PC-3 (cell line): ENCODE measurements around the gene HUS1. TPM values are rescaled to one million over a fixed set of nuclear protein-coding genes. Genes with fewer than 3 reads are reported as not detected.
A peak's percentile ranks its signal among the peaks of the same experiment; 100 is the strongest.

Experiments
- ATAC-seq: fragments of 200-7000 bp; cut with Tn5 transposase; 2 replicates; pipeline ENCODE4 v1.9.1; 2020; ENCODE audit warnings: mild to moderate bottlenecking, moderate library complexity
- BruUV-seq: library from RNA; stranded (reverse); fragments of 400-500 nt; replicated peaks from 2 replicates; lab custom pipeline; 2021; lab: Mats Ljungman, UMichigan
- CTCF ChIA-PET: fragments of 300-600 bp; sonication (Branson Sonifier 250); formaldehyde crosslinking; loops from one replicate; lab custom pipeline; 2022; ENCODE audit warnings: antibody characterized with exemption; lab: Charles Lee
- POLR2A ChIA-PET: fragments of 300-600 bp; sonication (Branson Sonifier 250); formaldehyde crosslinking; loops from one replicate; lab custom pipeline; 2022; ENCODE audit warnings: antibody characterized with exemption; ENCODE audit not compliant: unreplicated experiment; lab: Charles Lee
- DNase-seq: peaks from one replicate; pipeline ENCODE4 v3.0.0-alpha.2; 2015
- H2AFZ ChIP-seq: fragments of 300-600 bp; sonication (generic); 2 replicates; pipeline ENCODE4 v1.6.0; 2016; ENCODE audit warnings: antibody characterized with exemption, low read length
- H3F3A ChIP-seq: fragments of 300-600 bp; sonication (generic); one replicate; pipeline ENCODE4 v1.6.0; 2017; ENCODE audit warnings: antibody characterized with exemption, low read length, control low read depth, mild to moderate bottlenecking; ENCODE audit not compliant: unreplicated experiment
- H3K27ac ChIP-seq: fragments of 300-600 bp; sonication (generic); 2 replicates; pipeline ENCODE4 v1.5.1; 2016; ENCODE audit warnings: mild to moderate bottlenecking, low read length
- H3K27me3 ChIP-seq: fragments of 300-600 bp; sonication (generic); 2 replicates; pipeline ENCODE4 v1.6.1; 2016; ENCODE audit warnings: low read length, mixed read lengths
- H3K36me3 ChIP-seq: fragments of 300-600 bp; sonication (generic); 2 replicates; pipeline ENCODE4 v1.6.1; 2016; ENCODE audit warnings: low read depth, mixed run types, low read length, mixed read lengths
- H3K4me1 ChIP-seq: fragments of 300-600 bp; sonication (generic); 2 replicates; pipeline ENCODE4 v1.5.1; 2016; ENCODE audit warnings: low read length; ENCODE audit not compliant: insufficient read depth
- H3K4me2 ChIP-seq: fragments of 300-600 bp; sonication (generic); 2 replicates; pipeline ENCODE4 v1.6.0; 2016; ENCODE audit warnings: low read length
- H3K4me3 ChIP-seq: fragments of 300-600 bp; sonication (generic); 2 replicates; pipeline ENCODE4 v1.5.1; 2016; ENCODE audit warnings: mild to moderate bottlenecking, low read length, mixed read lengths
- H3K79me2 ChIP-seq: fragments of 300-600 bp; sonication (generic); 2 replicates; pipeline ENCODE4 v1.6.1; 2017; ENCODE audit warnings: low read length, mixed read lengths
- H3K9ac ChIP-seq: fragments of 300-600 bp; sonication (generic); 2 replicates; pipeline ENCODE4 v1.6.0; 2016; ENCODE audit warnings: mild to moderate bottlenecking, low read length
- H3K9me2 ChIP-seq: fragments of 300-600 bp; sonication (generic); replicated peaks from 2 replicates; pipeline ENCODE4 v1.6.1; 2016; ENCODE audit warnings: mixed run types, low read length, mixed read lengths
- H3K9me3 ChIP-seq: fragments of 300-600 bp; sonication (generic); 2 replicates; pipeline ENCODE4 v1.6.1; 2016; ENCODE audit warnings: low read length, mixed read lengths
- H4K20me1 ChIP-seq: fragments of 300-600 bp; sonication (generic); 2 replicates; pipeline ENCODE4 v1.6.1; 2016; ENCODE audit warnings: low read length, mixed read lengths
- CTCF ChIP-seq: fragments of 300-600 bp; sonication (generic); conservative IDR thresholded peaks from 2 replicates; pipeline ENCODE4 v1.5.1; 2017; ENCODE audit warnings: antibody characterized with exemption, low read depth, mild to moderate bottlenecking, low read length
- EZH2 ChIP-seq: fragments of 300-600 bp; sonication (generic); IDR thresholded peaks from one replicate; pipeline ENCODE4 v1.6.1; 2017; ENCODE audit warnings: antibody characterized with exemption, mild to moderate bottlenecking, low read length; ENCODE audit not compliant: unreplicated experiment
- EZH2phosphoT487 ChIP-seq: fragments of 300-600 bp; sonication (generic); IDR thresholded peaks from 2 replicates; pipeline ENCODE4 v1.6.1; 2018; ENCODE audit warnings: mild to moderate bottlenecking, antibody characterized with exemption, low read length, borderline replicate concordance
- intact Hi-C: fragments of 100-400 bp; cut with micrococcal nuclease; formaldehyde crosslinking; loops from 2 replicates; pipeline ENCODE4 v1.9.0; 2023
- total RNA-seq: library from RNA; depleted of rRNA; stranded (reverse); fragments of >200 nt; gene quantifications from 2 replicates; pipeline ENCODE4 v1.2.3, GENCODE V29; 2014

Gene HUS1
- total RNA-seq, 1 experiment from 2014 or later = 23.2 TPM

DNA sequence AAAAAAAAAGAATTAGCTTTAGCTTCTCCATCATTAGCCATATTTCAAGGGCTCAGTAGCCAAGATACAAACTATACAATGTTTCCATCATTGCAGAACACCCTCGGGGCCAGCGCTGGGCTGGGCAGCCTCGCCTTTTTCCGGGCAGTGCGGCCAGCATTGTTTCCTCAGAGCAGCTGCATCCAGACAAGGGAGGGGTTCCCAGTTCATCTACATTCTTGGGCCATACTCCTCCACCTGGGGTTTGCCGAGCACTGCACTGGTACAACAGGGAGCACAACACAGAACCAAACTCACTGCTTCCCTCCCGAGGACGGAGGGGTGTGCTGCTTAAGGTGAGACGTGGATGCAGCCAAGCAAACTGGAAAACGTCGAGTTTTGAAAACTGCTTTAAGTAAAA, 28.7 kb downstream of the HUS1 start:
- H3K79me2 ChIP-seq = no peaks in the 10 kb centered on the region
- BruUV-seq = no TSS peak
- peaks cover 7% of the 10 kb centered on the region; the same call in 1 of the 2 replicates for H3K36me3 ChIP-seq
- H4K20me1 ChIP-seq = no peaks in the 10 kb centered on the region
- ChIA-PET CTCF (interaction anchor here (0.5 to 1.0 kb wide), 2 partner anchors 23 to 540 kb away, joined by 3 to 5 read pairs; no protein-coding TSS in a partner anchor), POLR2A (interaction anchor here (0.6 kb wide), 1 partner anchor 138 kb away, joined by 6 read pairs; no protein-coding TSS in a partner anchor)
- H3K4me1 ChIP-seq = peaks cover 25% of the 10 kb centered on the region
- intact Hi-C loops = no loop called here
- H3K27ac ChIP-seq = peak overlapping the region; percentile 38
- no peak overlapping the region for H3K9ac ChIP-seq
- no peaks in the 10 kb centered on the region for H3K9me3 ChIP-seq
- peak; percentile 88 for ATAC-seq
- no peaks in the 10 kb centered on the region for H3K9me2 ChIP-seq
- DNase-seq = peak; percentile 64
- H2AFZ ChIP-seq = 0 out of 2 replicates have a peak overlapping the region, but pooled peaks have one; percentile 53
- H3K4me2 ChIP-seq = peak overlapping the region; percentile 46
- no peaks in the 10 kb centered on the region for H3F3A ChIP-seq
- no peaks in the 10 kb centered on the region for H3K27me3 ChIP-seq
- no peak for TF ChIP-seq EZH2
- peak; percentile 41; the same call in 1 of the 2 replicates for TF ChIP-seq CTCF
- no peak for TF ChIP-seq EZH2phosphoT487
- 0 out of 2 replicates have a peak overlapping the region, but pooled peaks have one; percentile 2 for H3K4me3 ChIP-seq

DNA sequence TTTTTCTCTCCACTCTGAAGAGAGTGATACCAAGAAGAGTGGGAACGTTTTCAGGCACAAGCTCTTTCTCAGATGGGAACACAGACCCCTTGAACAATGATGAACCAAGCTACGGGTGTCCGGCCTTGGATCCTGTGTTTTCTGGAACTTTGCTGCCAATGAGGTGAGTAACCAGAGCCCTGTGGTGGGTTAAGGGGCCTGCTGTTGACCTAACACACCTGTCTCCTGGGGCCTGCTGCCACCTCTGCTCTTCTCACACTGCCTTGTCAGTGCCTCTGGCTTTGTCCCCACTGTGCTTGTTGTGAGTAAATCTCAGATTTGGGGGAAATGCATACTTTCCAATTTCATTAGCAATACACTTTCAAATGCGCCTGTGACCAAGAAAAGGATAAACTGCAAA, 29.7 kb downstream of the HUS1 start:
- CTCF ChIA-PET = no interaction called here
- H3K9me2 ChIP-seq = no peaks in the 10 kb centered on the region
- no peak for ATAC-seq
- H3K9ac ChIP-seq = no peak overlapping the region
- intact Hi-C loops = loop anchor here (10.0 kb wide), 1 partner anchor 685 kb away; no protein-coding TSS in a partner anchor
- POLR2A ChIA-PET = interaction anchor here (0.6 kb wide), 1 partner anchor 311 kb away, joined by 5 read pairs; no protein-coding TSS in a partner anchor
- peaks cover 25% of the 10 kb centered on the region for H3K4me1 ChIP-seq
- no peaks in the 10 kb centered on the region for H3K79me2 ChIP-seq
- H3K4me3 ChIP-seq = no peak overlapping the region
- no peaks in the 10 kb centered on the region for H3K27me3 ChIP-seq
- H3F3A ChIP-seq = no peaks in the 10 kb centered on the region
- no peaks in the 10 kb centered on the region for H4K20me1 ChIP-seq
- H2AFZ ChIP-seq = no peak overlapping the region
- TF ChIP-seq EZH2 (no peak), EZH2phosphoT487 (no peak), CTCF (no peak)
- H3K36me3 ChIP-seq = peaks cover 3% of the 10 kb centered on the region; the same call in 1 of the 2 replicates
- no peaks in the 10 kb centered on the region for H3K9me3 ChIP-seq
- BruUV-seq = no TSS peak
- DNase-seq = no peak
- H3K27ac ChIP-seq = no peak overlapping the region
- no peak overlapping the region for H3K4me2 ChIP-seq
